Fibroblast of lung (primary cell): ENCODE results near the gene HINFP. TPM values are rescaled to one million over a fixed set of nuclear protein-coding genes. Genes with fewer than 3 reads are reported as not detected.
A peak's percentile ranks its signal among the peaks of the same experiment; 100 is the strongest.

Experiments
- DNase-seq, 2 donors: peaks; one replicate each; pipeline versions ENCODE4 v3.0.0 to v3.0.0-alpha.2; 2010; ENCODE audit warnings: low read depth in 2 of 2
- H2AFZ ChIP-seq: 2 replicates; pipeline ENCODE4 v1.5.1; 2012; ENCODE audit warnings: low read length, control low read depth, inconsistent platforms
- H3K27ac ChIP-seq: 2 replicates; pipeline ENCODE4 v1.5.1; 2011; ENCODE audit warnings: low read length, control low read depth; ENCODE audit not compliant: insufficient read depth
- H3K27me3 ChIP-seq: 2 replicates; pipeline ENCODE4 v1.5.1; 2011; ENCODE audit warnings: mild to moderate bottlenecking, low read length; ENCODE audit not compliant: control insufficient read depth, insufficient read depth
- H3K36me3 ChIP-seq: 2 replicates; pipeline ENCODE4 v1.5.1; 2011; ENCODE audit warnings: low read length; ENCODE audit not compliant: control insufficient read depth, insufficient read depth
- H3K4me1 ChIP-seq: 2 replicates; pipeline ENCODE4 v1.5.1; 2011; ENCODE audit warnings: low read length; ENCODE audit not compliant: control insufficient read depth, insufficient read depth; ENCODE audit errors: extremely low read depth
- H3K4me2 ChIP-seq: 2 replicates; pipeline ENCODE4 v1.5.1; 2011; ENCODE audit warnings: low read length, control low read depth; ENCODE audit not compliant: insufficient read depth; ENCODE audit errors: extremely low read depth
- H3K4me3 ChIP-seq, 4 experiments: fragments of 200-600 bp in 1 of 4; sonication (generic) in 1 of 4; replicated peaks in 1 of 4; 2 replicates each; pipeline ENCODE4 v1.5.1; 2011 to 2016; ENCODE audit warnings: low read length in 4 of 4, low read depth in 3 of 4, mild to moderate bottlenecking in 3 of 4, control low read depth in 2 of 4, inconsistent platforms in 1 of 4, mixed read lengths in 1 of 4; ENCODE audit not compliant: insufficient read depth in 1 of 4; ENCODE audit errors: control extremely low read depth in 1 of 4
- H3K79me2 ChIP-seq: 2 replicates; pipeline ENCODE4 v1.5.1; 2012; ENCODE audit warnings: mild to moderate bottlenecking, low read length, inconsistent platforms; ENCODE audit not compliant: control insufficient read depth, insufficient read depth
- H3K9ac ChIP-seq: 2 replicates; pipeline ENCODE4 v1.5.1; 2011; ENCODE audit warnings: mild to moderate bottlenecking, low read length, control low read depth; ENCODE audit not compliant: insufficient read depth
- H3K9me3 ChIP-seq: 2 replicates; pipeline ENCODE4 v1.5.1; 2012; ENCODE audit warnings: low read depth, low read length; ENCODE audit not compliant: control insufficient read depth, insufficient read depth
- H4K20me1 ChIP-seq: 2 replicates; pipeline ENCODE4 v1.5.1; 2011; ENCODE audit warnings: low read length; ENCODE audit not compliant: control insufficient read depth, insufficient read depth; ENCODE audit errors: extremely low read depth
- EZH2 ChIP-seq: IDR thresholded peaks from 2 replicates; pipeline ENCODE4 v1.5.1; 2012; ENCODE audit warnings: low read length, control low read depth, mild to moderate bottlenecking; ENCODE audit errors: missing control alignments
- polyA plus RNA-seq, 2 donors: library from polyadenylated mRNA; depleted of rRNA in 1 of 2; stranded (reverse) in 1 of 2; unstranded in 1 of 2; fragments of >200 nt; gene quantifications; 2 replicates each; pipeline ENCODE4 v1.2.1, GENCODE V29; 2011 to 2012; ENCODE audit warnings: missing spikeins in 1 of 2
- total RNA-seq: library from RNA; depleted of rRNA; stranded (reverse); fragments of >200 nt; gene quantifications from 2 replicates; pipeline ENCODE4 v1.2.1, GENCODE V29; 2014
- TF ChIP-seq, protein P1 (sequence below), 2 donors: IDR thresholded peaks in 1 of 2; conservative IDR thresholded peaks in 1 of 2; 1 replicate in 1 of 2; 2 replicates in 1 of 2; pipeline ENCODE4 v1.5.1; 2011 to 2012; ENCODE audit warnings: low read length in 2 of 2, control low read depth in 1 of 2, inconsistent platforms in 1 of 2, low read depth in 1 of 2, mild to moderate bottlenecking in 1 of 2

Gene HINFP
- total and polyA plus RNA-seq, 2 donors (not counting 1 experiment from before 2014, with no cell fraction given), result 13.1 to 13.5 TPM

DNA sequence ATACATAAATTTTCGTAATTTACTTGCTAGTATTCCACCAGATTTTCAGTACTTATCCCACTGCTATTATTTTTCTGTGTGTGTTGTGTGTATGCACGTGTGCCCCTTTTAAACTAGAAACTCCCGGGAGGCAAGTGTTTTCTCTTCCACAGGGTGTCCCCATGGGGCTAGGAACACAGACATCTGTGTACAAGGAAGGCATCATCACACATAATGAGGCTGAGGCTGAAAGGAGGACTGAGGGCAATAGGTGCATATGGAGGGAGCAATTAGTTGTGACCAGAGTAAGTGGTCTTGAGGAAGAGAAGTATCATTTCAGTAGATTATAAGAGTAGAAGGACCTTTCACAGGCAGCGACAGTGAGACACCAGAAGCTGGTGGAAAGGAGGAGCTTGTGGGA lies 17.6 kb upstream of the HINFP start:
- Histone ChIP-seq H3K4me1 (peaks cover 20% of the 10 kb centered on the region), H3K27me3 (no peaks in the 10 kb centered on the region), H3K27ac (no peak overlapping the region), H3K9me3 (no peaks in the 10 kb centered on the region), H3K4me2 (no peak overlapping the region), H3K36me3 (no peaks in the 10 kb centered on the region), H4K20me1 (no peaks in the 10 kb centered on the region), H3K79me2 (peaks cover 25% of the 10 kb centered on the region), H2AFZ (no peak overlapping the region), H3K4me3 (no peak overlapping the region), H3K9ac (no peak overlapping the region)
- TF ChIP-seq, protein P1, sequence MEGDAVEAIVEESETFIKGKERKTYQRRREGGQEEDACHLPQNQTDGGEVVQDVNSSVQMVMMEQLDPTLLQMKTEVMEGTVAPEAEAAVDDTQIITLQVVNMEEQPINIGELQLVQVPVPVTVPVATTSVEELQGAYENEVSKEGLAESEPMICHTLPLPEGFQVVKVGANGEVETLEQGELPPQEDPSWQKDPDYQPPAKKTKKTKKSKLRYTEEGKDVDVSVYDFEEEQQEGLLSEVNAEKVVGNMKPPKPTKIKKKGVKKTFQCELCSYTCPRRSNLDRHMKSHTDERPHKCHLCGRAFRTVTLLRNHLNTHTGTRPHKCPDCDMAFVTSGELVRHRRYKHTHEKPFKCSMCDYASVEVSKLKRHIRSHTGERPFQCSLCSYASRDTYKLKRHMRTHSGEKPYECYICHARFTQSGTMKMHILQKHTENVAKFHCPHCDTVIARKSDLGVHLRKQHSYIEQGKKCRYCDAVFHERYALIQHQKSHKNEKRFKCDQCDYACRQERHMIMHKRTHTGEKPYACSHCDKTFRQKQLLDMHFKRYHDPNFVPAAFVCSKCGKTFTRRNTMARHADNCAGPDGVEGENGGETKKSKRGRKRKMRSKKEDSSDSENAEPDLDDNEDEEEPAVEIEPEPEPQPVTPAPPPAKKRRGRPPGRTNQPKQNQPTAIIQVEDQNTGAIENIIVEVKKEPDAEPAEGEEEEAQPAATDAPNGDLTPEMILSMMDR (conservative IDR thresholded peaks at IDR 0.05 in 1 of 2, IDR thresholded peaks at IDR 0.05 in 1 of 2; ENCODE audit: low read depth in 1 of 2, low read length in 2 of 2), result no peak
- no peak for TF ChIP-seq EZH2
- no peak for DNase-seq

- Histone ChIP-seq H3K79me2 (peaks cover 9% of the 10 kb centered on the region), H3K27me3 (no peaks in the 10 kb centered on the region), H4K20me1 (no peaks in the 10 kb centered on the region), H3K4me3 (peak within 1 kb of the TSS; percentile 61 to 76 (median 70)), H3K4me2 (peak within 1 kb of the TSS; percentile 91), H3K36me3 (peaks cover 3% of the 10 kb centered on the region), H3K4me1 (peaks cover 12% of the 10 kb centered on the region), H3K9ac (peak within 1 kb of the TSS; percentile 78), H3K9me3 (no peaks in the 10 kb centered on the region), H2AFZ (peak within 1 kb of the TSS; percentile 88), H3K27ac (peak within 1 kb of the TSS; percentile 65)
- TF ChIP-seq, protein P1 (conservative IDR thresholded peaks at IDR 0.05 in 1 of 2, IDR thresholded peaks at IDR 0.05 in 1 of 2; ENCODE audit: low read depth in 1 of 2, low read length in 2 of 2), result no peak
- TF ChIP-seq EZH2, result no peak
- DNase-seq, result peak; percentile 88
Measured at GRCh38 chr11:119106564-119107537, 14.5 kb upstream of the HINFP start, which contains the start of gene C2CD2L. TSS of gene C2CD2L (plus strand) at chr11:119107344. CDS start at chr11:119107742, 398 bp downstream.

- Histone ChIP-seq H3K4me2 (peak overlapping the region; percentile 91), H3K9me3 (no peaks in the 10 kb centered on the region), H2AFZ (peak overlapping the region; percentile 42), H3K36me3 (peaks cover 3% of the 10 kb centered on the region), H3K9ac (peak overlapping the region; percentile 78), H3K4me3 (peak overlapping the region; percentile 61 to 76 (median 70)), H3K27me3 (no peaks in the 10 kb centered on the region), H3K4me1 (peaks cover 12% of the 10 kb centered on the region), H4K20me1 (no peaks in the 10 kb centered on the region), H3K79me2 (peaks cover 9% of the 10 kb centered on the region), H3K27ac (peak overlapping the region; percentile 32)
- no peak for DNase-seq
- TF ChIP-seq, protein P1 (conservative IDR thresholded peaks at IDR 0.05 in 1 of 2, IDR thresholded peaks at IDR 0.05 in 1 of 2; ENCODE audit: low read depth in 1 of 2, low read length in 2 of 2), result no peak
- TF ChIP-seq EZH2, result no peak
Measured at GRCh38 chr11:119107538-119108145, 13.7 kb upstream of the HINFP start.
